NT2/D1 (cell line): ENCODE measurements around the gene C3AR1.

Source experiments
- SUZ12 ChIP-seq: IDR thresholded peaks from 2 replicates; pipeline ENCODE4 v1.6.1; 2011; ENCODE audit not compliant: insufficient read length, insufficient read depth; ENCODE audit errors: extremely low read depth
- YY1 ChIP-seq: IDR thresholded peaks from 2 replicates; pipeline ENCODE4 v1.6.1; 2011; ENCODE audit not compliant: insufficient read length, insufficient read depth
- ZNF274 ChIP-seq: IDR thresholded peaks from 2 replicates; pipeline ENCODE4 v1.6.1; 2011; ENCODE audit warnings: mild to moderate bottlenecking, low read depth, low read length

- TF ChIP-seq ZNF274: no peak
- no peak for TF ChIP-seq SUZ12
- no peak for TF ChIP-seq YY1
Observed at GRCh38 chr12:8052679-8053078, 13.5 kb downstream of the C3AR1 start.
